SK-N-SH (cell line): ENCODE results near the gene ZG16B. TPM values are rescaled to one million over a fixed set of nuclear protein-coding genes. Genes with fewer than 3 reads are reported as not detected.

ENCODE experiments used
- CTCF ChIA-PET: fragments of 300-600, 350-600 bp; formaldehyde crosslinking; extraction: SDS; loops from one replicate; lab custom pipeline; 2021; lab: Yijun Ruan, JAX
- POLR2A ChIA-PET: fragments of 350-600 bp; sonication (Branson Sonifier 250); formaldehyde crosslinking; extraction: SDS; loops from one replicate; lab custom pipeline; 2020; ENCODE audit warnings: antibody characterized with exemption, inconsistent platforms; lab: Yijun Ruan, JAX
- DNase-seq: peaks from one replicate; pipeline ENCODE4 v3.0.0; 2012
- H2AFZ ChIP-seq: fragments of 200-600 bp; sonication (generic); 2 replicates; pipeline ENCODE4 v1.8.1; 2016; ENCODE audit warnings: antibody characterized with exemption, mild to moderate bottlenecking, low read depth
- H3F3A ChIP-seq: fragments of 200-600 bp; sonication (generic); replicated peaks from 2 replicates; pipeline ENCODE3; 2016; ENCODE audit warnings: antibody characterized with exemption, mild to moderate bottlenecking; ENCODE audit not compliant: insufficient read depth
- H3K27ac ChIP-seq, 2 experiments: fragments of 200-500 bp in 1 of 2; fragments of 200-600 bp in 1 of 2; sonication (Bioruptor generic) in 1 of 2; sonication (generic), shearing (Covaris generic) in 1 of 2; 2 replicates each; pipeline versions ENCODE4 v1.5.1 to v1.6.1; 2014 to 2016; ENCODE audit warnings: low read depth in 2 of 2, inconsistent platforms in 1 of 2, low read length in 1 of 2, mild to moderate bottlenecking in 1 of 2, mixed read lengths in 1 of 2
- H3K27me3 ChIP-seq: fragments of 200-600 bp; sonication (generic), shearing (Covaris generic); 2 replicates; pipeline ENCODE4 v1.6.1; 2016; ENCODE audit warnings: mixed run types; ENCODE audit not compliant: insufficient read depth
- H3K36me3 ChIP-seq, 2 experiments: fragments of 200-500 bp in 1 of 2; fragments of 200-600 bp in 1 of 2; sonication (Bioruptor generic) in 1 of 2; sonication (generic) in 1 of 2; replicated peaks in 1 of 2; 2 replicates each; pipeline versions ENCODE3 to v1.5.1; 2014 to 2016; ENCODE audit warnings: low read length in 1 of 2, mild to moderate bottlenecking in 1 of 2; ENCODE audit not compliant: insufficient read depth in 2 of 2, control insufficient read depth in 1 of 2
- H3K4me1 ChIP-seq, 2 experiments: fragments of 200-500 bp in 1 of 2; fragments of 200-600 bp in 1 of 2; sonication (Bioruptor generic) in 1 of 2; sonication (generic), shearing (Covaris generic) in 1 of 2; 2 replicates each; pipeline versions ENCODE4 v1.5.1 to v1.6.1; 2014 to 2016; ENCODE audit warnings: low read depth in 1 of 2, low read length in 1 of 2, mixed run types in 1 of 2; ENCODE audit not compliant: insufficient read depth in 2 of 2, control insufficient read depth in 1 of 2
- H3K4me2 ChIP-seq: fragments of 200-600 bp; sonication (generic), shearing (Covaris generic); 2 replicates; pipeline ENCODE4 v1.6.1; 2017; ENCODE audit warnings: mixed run types
- H3K4me3 ChIP-seq, 2 experiments: fragments of 200-500 bp in 1 of 2; fragments of 200-600 bp in 1 of 2; sonication (Bioruptor generic) in 1 of 2; sonication (generic), shearing (Covaris generic) in 1 of 2; 2 replicates each; pipeline versions ENCODE4 v1.5.1 to v1.8.1; 2014 to 2016; ENCODE audit warnings: low read depth in 2 of 2, inconsistent platforms in 1 of 2, low read length in 1 of 2, mild to moderate bottlenecking in 1 of 2, mixed read lengths in 1 of 2, moderate library complexity in 1 of 2
- H3K79me2 ChIP-seq: fragments of 200-600 bp; sonication (generic); 2 replicates; pipeline ENCODE4 v1.8.1; 2017; ENCODE audit warnings: mild to moderate bottlenecking; ENCODE audit not compliant: insufficient read depth
- H3K9ac ChIP-seq: fragments of 200-600 bp; sonication (generic); 2 replicates; pipeline ENCODE4 v1.6.1; 2017; ENCODE audit warnings: mixed run types
- H3K9me2 ChIP-seq: fragments of 200-600 bp; sonication (generic); 2 replicates; pipeline ENCODE4 v1.6.1; 2017; ENCODE audit warnings: mixed run types
- H3K9me3 ChIP-seq: fragments of 200-600 bp; sonication (generic); 2 replicates; pipeline ENCODE4 v1.6.1; 2017; ENCODE audit warnings: mixed run types, mild to moderate bottlenecking, moderate library complexity
- H4K20me1 ChIP-seq: fragments of 200-600 bp; sonication (generic); 2 replicates; pipeline ENCODE4 v1.6.1; 2017; ENCODE audit warnings: mild to moderate bottlenecking, mixed run types; ENCODE audit not compliant: insufficient read depth
- CHD2 ChIP-seq: fragments of 150-350 bp; IDR thresholded peaks from 2 replicates; pipeline ENCODE4 v1.6.1; 2018; ENCODE audit warnings: low read length; ENCODE audit not compliant: partially characterized antibody
- EP300 ChIP-seq, 2 experiments: IDR thresholded peaks; 2 replicates each; pipeline versions ENCODE4 v1.4.0 to v1.6.1; 2012; ENCODE audit warnings: borderline replicate concordance in 1 of 2, low read depth in 1 of 2, low read length in 1 of 2
- EZH2phosphoT487 ChIP-seq: fragments of 200-600 bp; sonication (generic); IDR thresholded peaks from 2 replicates; pipeline ENCODE4 v1.6.1; 2017; ENCODE audit warnings: low read depth, mixed run types, mild to moderate bottlenecking, antibody characterized with exemption, moderate library complexity, borderline replicate concordance
- FOSL2 ChIP-seq: IDR thresholded peaks from 2 replicates; pipeline ENCODE4 v1.4.0; 2012; ENCODE audit warnings: low read depth, mild to moderate bottlenecking, moderate library complexity, borderline replicate concordance
- FOXM1 ChIP-seq: IDR thresholded peaks from 2 replicates; pipeline ENCODE4 v1.4.0; 2012; ENCODE audit warnings: low read depth, mild to moderate bottlenecking
- GABPA ChIP-seq: IDR thresholded peaks from 2 replicates; pipeline ENCODE4 v1.4.0; 2012; ENCODE audit warnings: low read depth, mild to moderate bottlenecking
- IRF3 ChIP-seq: fragments of 150-350 bp; IDR thresholded peaks from 2 replicates; pipeline ENCODE4 v1.6.1; 2016; ENCODE audit warnings: mild to moderate bottlenecking, low read depth, low read length
- MAX ChIP-seq: IDR thresholded peaks from 2 replicates; pipeline ENCODE4 v1.4.0; 2012; ENCODE audit warnings: low read depth
- MEF2A ChIP-seq: IDR thresholded peaks from 2 replicates; pipeline ENCODE4 v1.4.0; 2012; ENCODE audit warnings: low read depth, borderline replicate concordance
- MXI1 ChIP-seq: IDR thresholded peaks from 2 replicates; pipeline ENCODE4 v1.6.1; 2012; ENCODE audit warnings: mild to moderate bottlenecking, low read depth, low read length, improper control_type of control experiment
- PBX3 ChIP-seq: IDR thresholded peaks from 2 replicates; pipeline ENCODE4; 2012
- RAD21 ChIP-seq: IDR thresholded peaks from 2 replicates; pipeline ENCODE4 v1.6.1; 2012; ENCODE audit warnings: mild to moderate bottlenecking, low read length
- RCOR1 ChIP-seq: fragments of 150-350 bp; IDR thresholded peaks from 2 replicates; pipeline ENCODE4 v1.6.1; 2017; ENCODE audit warnings: antibody characterized with exemption, low read length
- SMC3 ChIP-seq: IDR thresholded peaks from 2 replicates; pipeline ENCODE4 v1.6.1; 2012; ENCODE audit warnings: low read depth, low read length, improper control_type of control experiment
- TAF1 ChIP-seq: IDR thresholded peaks from 2 replicates; pipeline ENCODE4 v1.6.1; 2012; ENCODE audit warnings: low read depth, mild to moderate bottlenecking, low read length, moderate library complexity, borderline replicate concordance
- TCF12 ChIP-seq: IDR thresholded peaks from 2 replicates; pipeline ENCODE4 v1.4.0; 2012
- TEAD4 ChIP-seq: IDR thresholded peaks from 2 replicates; pipeline ENCODE4 v1.4.0; 2012; ENCODE audit warnings: mild to moderate bottlenecking, borderline replicate concordance; ENCODE audit not compliant: insufficient read depth
- USF2 ChIP-seq: fragments of 150-350 bp; IDR thresholded peaks from 2 replicates; pipeline ENCODE4 v1.6.1; 2017; ENCODE audit warnings: antibody characterized with exemption, low read length, low read depth, borderline replicate concordance
- ZBTB33 ChIP-seq: IDR thresholded peaks from 2 replicates; pipeline ENCODE4 v1.4.0; 2012; ENCODE audit warnings: low read depth, borderline replicate concordance
- WGBS: methylation state at CpG from one replicate; pipeline ENCODE4 v1.1.6; 2017; ENCODE audit warnings: low lambda C conversion rate; 5-methylcytosine and 5-hydroxymethylcytosine counted together
- polyA plus RNA-seq, 3 experiments: library from polyadenylated mRNA; depleted of rRNA; stranded (reverse); fragments of >200 nt; gene quantifications; 2 replicates each; pipeline ENCODE4 v1.2.3, GENCODE V29; 2012
- TF ChIP-seq, protein P1 (sequence below): IDR thresholded peaks from 2 replicates; pipeline ENCODE4 v1.4.0; 2012; ENCODE audit warnings: low read depth, borderline replicate concordance
- TF ChIP-seq, protein P2 (sequence below): IDR thresholded peaks from 2 replicates; pipeline ENCODE4 v1.6.1; 2012; ENCODE audit warnings: mild to moderate bottlenecking, low read depth, low read length, moderate library complexity

The ZG16B gene
- polyA plus RNA-seq, 1 of the 3 experiments (the other 2 are of a cell fraction) = 0.26 TPM

- H3K36me3 ChIP-seq = no peaks in the 10 kb centered on the region
- ChIA-PET CTCF (interaction anchor here (0.7 kb wide), 1 partner anchor 33 kb away, joined by 3 read pairs; no protein-coding TSS in a partner anchor), POLR2A (no interaction called here)
- 34% methylated on average over 21 of the region's 22 CpGs for WGBS
- no peaks in the 10 kb centered on the region for H3K79me2 ChIP-seq
- H3K9ac ChIP-seq = no peak overlapping the region; the same call in 1 of the 2 replicates
- H3K9me2 ChIP-seq = no peaks in the 10 kb centered on the region
- H3F3A ChIP-seq = peaks cover 9% of the 10 kb centered on the region
- no peaks in the 10 kb centered on the region; the same call in 1 of the 2 replicates for H3K27me3 ChIP-seq
- no peaks in the 10 kb centered on the region for H3K9me3 ChIP-seq
- H3K4me1 ChIP-seq = peaks cover 0 to 4% of the 10 kb centered on the region in 2 experiments; a peak in 1 of 4 replicates
- no peaks in the 10 kb centered on the region for H4K20me1 ChIP-seq
- H3K4me2 ChIP-seq = peak overlapping the region; percentile 46
- peak overlapping the region; percentile 9 to 50; a peak in 3 of 4 replicates for H3K27ac ChIP-seq
- no peak for DNase-seq
- H3K4me3 ChIP-seq = no peak overlapping the region
- no peak overlapping the region for H2AFZ ChIP-seq
- TF ChIP-seq TEAD4 (peak; percentile 87), RAD21 (no peak), SMC3 (no peak), EZH2phosphoT487 (no peak), MAX (peak; percentile 85), RCOR1 (no peak), GABPA (0 out of 2 replicates have a peak, but pooled peaks have one; percentile 31), PBX3 (peak; percentile 61), ZBTB33 (peak; percentile 52; the same call in 1 of the 2 replicates), MEF2A (no peak), TCF12 (peak; percentile 87), CHD2 (no peak), EP300 (IDR thresholded peaks at IDR 0.05; ENCODE audit: borderline replicate concordance in 1 of 2, low read depth in 1 of 2, low read length in 1 of 2) (peak in 1 of 2 experiments; percentile 71; a peak in 2 of 4 replicates), FOXM1 (peak; percentile 18; the same call in 1 of the 2 replicates), FOSL2 (peak; percentile 82), USF2 (no peak), IRF3 (no peak), MXI1 (no peak), TAF1 (no peak)
- TF ChIP-seq, protein P1, sequence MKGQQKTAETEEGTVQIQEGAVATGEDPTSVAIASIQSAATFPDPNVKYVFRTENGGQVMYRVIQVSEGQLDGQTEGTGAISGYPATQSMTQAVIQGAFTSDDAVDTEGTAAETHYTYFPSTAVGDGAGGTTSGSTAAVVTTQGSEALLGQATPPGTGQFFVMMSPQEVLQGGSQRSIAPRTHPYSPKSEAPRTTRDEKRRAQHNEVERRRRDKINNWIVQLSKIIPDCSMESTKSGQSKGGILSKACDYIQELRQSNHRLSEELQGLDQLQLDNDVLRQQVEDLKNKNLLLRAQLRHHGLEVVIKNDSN = 0 out of 2 replicates have a peak, but pooled peaks have one; percentile 20
- TF ChIP-seq, protein P2, sequence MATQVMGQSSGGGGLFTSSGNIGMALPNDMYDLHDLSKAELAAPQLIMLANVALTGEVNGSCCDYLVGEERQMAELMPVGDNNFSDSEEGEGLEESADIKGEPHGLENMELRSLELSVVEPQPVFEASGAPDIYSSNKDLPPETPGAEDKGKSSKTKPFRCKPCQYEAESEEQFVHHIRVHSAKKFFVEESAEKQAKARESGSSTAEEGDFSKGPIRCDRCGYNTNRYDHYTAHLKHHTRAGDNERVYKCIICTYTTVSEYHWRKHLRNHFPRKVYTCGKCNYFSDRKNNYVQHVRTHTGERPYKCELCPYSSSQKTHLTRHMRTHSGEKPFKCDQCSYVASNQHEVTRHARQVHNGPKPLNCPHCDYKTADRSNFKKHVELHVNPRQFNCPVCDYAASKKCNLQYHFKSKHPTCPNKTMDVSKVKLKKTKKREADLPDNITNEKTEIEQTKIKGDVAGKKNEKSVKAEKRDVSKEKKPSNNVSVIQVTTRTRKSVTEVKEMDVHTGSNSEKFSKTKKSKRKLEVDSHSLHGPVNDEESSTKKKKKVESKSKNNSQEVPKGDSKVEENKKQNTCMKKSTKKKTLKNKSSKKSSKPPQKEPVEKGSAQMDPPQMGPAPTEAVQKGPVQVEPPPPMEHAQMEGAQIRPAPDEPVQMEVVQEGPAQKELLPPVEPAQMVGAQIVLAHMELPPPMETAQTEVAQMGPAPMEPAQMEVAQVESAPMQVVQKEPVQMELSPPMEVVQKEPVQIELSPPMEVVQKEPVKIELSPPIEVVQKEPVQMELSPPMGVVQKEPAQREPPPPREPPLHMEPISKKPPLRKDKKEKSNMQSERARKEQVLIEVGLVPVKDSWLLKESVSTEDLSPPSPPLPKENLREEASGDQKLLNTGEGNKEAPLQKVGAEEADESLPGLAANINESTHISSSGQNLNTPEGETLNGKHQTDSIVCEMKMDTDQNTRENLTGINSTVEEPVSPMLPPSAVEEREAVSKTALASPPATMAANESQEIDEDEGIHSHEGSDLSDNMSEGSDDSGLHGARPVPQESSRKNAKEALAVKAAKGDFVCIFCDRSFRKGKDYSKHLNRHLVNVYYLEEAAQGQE = peak; percentile 72
These were observed 5.8 kb downstream of the ZG16B start for GRCh38 chr16:2835638-2836493.
